Liver (tissue), 9 donors: ENCODE data around the gene FOXL2NB. TPM values are rescaled to one million over a fixed set of nuclear protein-coding genes. Genes with fewer than 3 reads are reported as not detected.

ENCODE experiments used
- DNase-seq: peaks from one replicate; pipeline ENCODE4 v3.0.0-alpha.2; 2017; ENCODE audit warnings: low spot score
- H3K27ac ChIP-seq, 2 donors: one replicate each; pipeline ENCODE4 v1.7.0; 2013; ENCODE audit warnings: inconsistent platforms in 2 of 2, low read length in 2 of 2, control low read depth in 1 of 2, low read depth in 1 of 2, mild to moderate bottlenecking in 1 of 2
- H3K27me3 ChIP-seq, 4 donors: one replicate each; pipeline versions ENCODE4 v1.6.1 to v1.7.0; 2013; ENCODE audit warnings: low read length in 3 of 4, inconsistent platforms in 1 of 4, mild to moderate bottlenecking in 1 of 4, moderate library complexity in 1 of 4; ENCODE audit not compliant: control insufficient read depth in 4 of 4, insufficient read depth in 4 of 4
- H3K36me3 ChIP-seq, 4 donors: one replicate each; pipeline versions ENCODE4 v1.6.1 to v1.7.0; 2013; ENCODE audit warnings: low read length in 3 of 4, mild to moderate bottlenecking in 3 of 4, low read depth in 1 of 4, moderate library complexity in 1 of 4; ENCODE audit not compliant: control insufficient read depth in 4 of 4, insufficient read depth in 3 of 4
- H3K4me1 ChIP-seq, 4 donors: one replicate each; pipeline versions ENCODE4 v1.6.1 to v1.7.0; 2013; ENCODE audit warnings: low read length in 3 of 4, mild to moderate bottlenecking in 3 of 4, moderate library complexity in 1 of 4; ENCODE audit not compliant: control insufficient read depth in 4 of 4, insufficient read depth in 4 of 4
- H3K4me3 ChIP-seq, 3 donors: one replicate each; pipeline versions ENCODE4 v1.6.1 to v1.7.0; 2013; ENCODE audit warnings: low read length in 3 of 3, control low read depth in 1 of 3, low read depth in 1 of 3, mild to moderate bottlenecking in 1 of 3
- H3K9ac ChIP-seq, 2 donors: one replicate each; pipeline ENCODE4 v1.7.0; 2013; ENCODE audit warnings: low read length in 2 of 2, mild to moderate bottlenecking in 2 of 2, moderate library complexity in 2 of 2, control low read depth in 1 of 2, low read depth in 1 of 2
- H3K9me3 ChIP-seq, 4 donors: one replicate each; pipeline versions ENCODE4 v1.6.1 to v1.7.0; 2013; ENCODE audit warnings: low read length in 3 of 4; ENCODE audit not compliant: control insufficient read depth in 4 of 4
- ATF3 ChIP-seq: IDR thresholded peaks from 2 replicates; pipeline ENCODE4 v1.6.1; 2016; ENCODE audit warnings: antibody characterized with exemption
- CTCF ChIP-seq: fragments of 150-350 bp; IDR thresholded peaks from 2 replicates; pipeline ENCODE4 v1.5.1; 2017; ENCODE audit warnings: improper control_type of control experiment, low read depth, low read length; ENCODE audit not compliant: missing input control
- FOXA1 ChIP-seq: IDR thresholded peaks from 2 replicates; pipeline ENCODE4 v1.6.1; 2016; ENCODE audit warnings: antibody characterized with exemption
- FOXA2 ChIP-seq: IDR thresholded peaks from 2 replicates; pipeline ENCODE4 v1.6.1; 2016; ENCODE audit warnings: antibody characterized with exemption
- GABPA ChIP-seq, 2 donors: IDR thresholded peaks in 1 of 2; conservative IDR thresholded peaks in 1 of 2; 2 replicates each; pipeline ENCODE4 v1.6.1; 2016; ENCODE audit warnings: antibody characterized with exemption in 2 of 2, mild to moderate bottlenecking in 1 of 2, moderate library complexity in 1 of 2
- HNF4A ChIP-seq, 2 donors: conservative IDR thresholded peaks; 2 replicates each; pipeline ENCODE4 v1.6.1; 2016; ENCODE audit warnings: antibody characterized with exemption in 2 of 2, mild to moderate bottlenecking in 2 of 2
- HNF4G ChIP-seq: IDR thresholded peaks from 2 replicates; pipeline ENCODE4 v1.6.1; 2016; ENCODE audit warnings: antibody characterized with exemption
- JUND ChIP-seq, 2 donors: IDR thresholded peaks; 2 replicates each; pipeline ENCODE4 v1.6.1; 2016; ENCODE audit warnings: antibody characterized with exemption in 2 of 2
- MAX ChIP-seq: IDR thresholded peaks from 2 replicates; pipeline ENCODE4 v1.6.1; 2016; ENCODE audit warnings: antibody characterized with exemption
- NR2F2 ChIP-seq: IDR thresholded peaks from 2 replicates; pipeline ENCODE4 v1.6.1; 2016; ENCODE audit warnings: antibody characterized with exemption
- REST ChIP-seq: IDR thresholded peaks from 2 replicates; pipeline ENCODE4 v1.6.1; 2016; ENCODE audit warnings: antibody characterized with exemption, mild to moderate bottlenecking
- RXRA ChIP-seq, 2 donors: IDR thresholded peaks; 2 replicates each; pipeline ENCODE4 v1.6.1; 2017 to 2018; ENCODE audit warnings: antibody characterized with exemption in 2 of 2, mild to moderate bottlenecking in 1 of 2
- TAF1 ChIP-seq: conservative IDR thresholded peaks from 2 replicates; pipeline ENCODE4 v1.6.1; 2016; ENCODE audit warnings: antibody characterized with exemption, mild to moderate bottlenecking
- YY1 ChIP-seq: IDR thresholded peaks from 2 replicates; pipeline ENCODE4 v1.6.1; 2016; ENCODE audit warnings: antibody characterized with exemption, mild to moderate bottlenecking
- ZBTB33 ChIP-seq: IDR thresholded peaks from 2 replicates; pipeline ENCODE4 v1.6.1; 2016; ENCODE audit warnings: antibody characterized with exemption
- WGBS: extraction: QIAGEN DNeasy Blood & Tissue Kit; methylation state at CpG from one replicate; pipeline ENCODE4 v1.1.7; 2013; 5-methylcytosine and 5-hydroxymethylcytosine counted together
- polyA plus RNA-seq, 2 donors: library from polyadenylated mRNA; stranded (reverse) in 1 of 2; unstranded in 1 of 2; fragments of 200-250 nt in 1 of 2; fragments of >200 nt in 1 of 2; fragmentation: Nextera tagmentation in 1 of 2; extraction: Ambion mirVana in 1 of 2; gene quantifications; one replicate each; pipeline versions ENCODE4 v1.2.1 to v1.2.3, GENCODE V29; 2013 to 2015
- total RNA-seq, 2 donors: library from RNA; depleted of rRNA; stranded (reverse); fragments of >200 nt; gene quantifications; one replicate each; pipeline ENCODE4 v1.2.3, GENCODE V29; 2014
- donor health status: healthy.
- donor health status: healthy.
- donor health status: healthy.
- donor health status: healthy.
- donor health status: healthy.

Gene FOXL2NB
- total and polyA plus RNA-seq, 4 donors: not detected

GRCh38 chr3:138939561-138940241, 7.3 kb upstream of the FOXL2NB start (continued):
- TF ChIP-seq REST: no peak

- no peaks in the 10 kb centered on the region for H3K36me3 ChIP-seq
- no peak overlapping the region for H3K9ac ChIP-seq
- H3K27me3 ChIP-seq: peaks cover 13 to 37% (median 23%) of the 10 kb centered on the region in 4 donors
- TF ChIP-seq MAX (no peak), GABPA (IDR thresholded peaks at IDR 0.05 in 1 of 2, conservative IDR thresholded peaks at IDR 0.05 in 1 of 2) (no peak), CTCF (no peak), FOXA2 (no peak), YY1 (no peak), TAF1 (no peak), JUND (IDR thresholded peaks at IDR 0.05) (no peak), RXRA (IDR thresholded peaks at IDR 0.05) (no peak), NR2F2 (no peak), ATF3 (no peak), ZBTB33 (no peak), HNF4A (conservative IDR thresholded peaks at IDR 0.05) (no peak), HNF4G (no peak), FOXA1 (no peak)
- no peak overlapping the region for H3K27ac ChIP-seq
- peaks cover 23 to 48% (median 28%) of the 10 kb centered on the region in 4 donors for H3K4me1 ChIP-seq
- no peak for DNase-seq
- 61% methylated on average over 6 of the region's 6 CpGs for WGBS
- no peaks in the 10 kb centered on the region for H3K9me3 ChIP-seq
- H3K4me3 ChIP-seq: no peak overlapping the region
These were observed 6.6 kb upstream of the FOXL2NB start for GRCh38 chr3:138940446-138940845.
